ENCODE results near the gene UBALD1.

DNA sequence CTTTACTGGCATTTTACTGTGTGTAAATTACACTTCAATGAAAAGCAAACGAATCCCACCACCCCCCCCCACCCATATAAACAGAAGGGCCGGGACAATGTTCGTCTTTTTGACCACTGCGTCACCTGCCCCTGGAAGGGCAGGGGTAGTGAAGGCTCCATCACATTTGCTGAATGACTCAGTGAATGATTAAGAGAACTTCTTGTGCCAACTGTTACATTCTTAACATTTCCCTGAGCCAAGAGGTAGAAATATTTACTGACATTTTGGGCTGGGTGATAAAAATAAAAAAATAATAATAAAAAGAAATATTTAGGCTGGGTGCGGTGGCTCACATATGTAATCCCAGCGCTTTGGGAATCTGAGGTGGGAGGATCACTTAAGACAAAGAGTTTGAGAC, 34.4 kb downstream of the UBALD1 start:
- TF ChIP-seq, protein P1, sequence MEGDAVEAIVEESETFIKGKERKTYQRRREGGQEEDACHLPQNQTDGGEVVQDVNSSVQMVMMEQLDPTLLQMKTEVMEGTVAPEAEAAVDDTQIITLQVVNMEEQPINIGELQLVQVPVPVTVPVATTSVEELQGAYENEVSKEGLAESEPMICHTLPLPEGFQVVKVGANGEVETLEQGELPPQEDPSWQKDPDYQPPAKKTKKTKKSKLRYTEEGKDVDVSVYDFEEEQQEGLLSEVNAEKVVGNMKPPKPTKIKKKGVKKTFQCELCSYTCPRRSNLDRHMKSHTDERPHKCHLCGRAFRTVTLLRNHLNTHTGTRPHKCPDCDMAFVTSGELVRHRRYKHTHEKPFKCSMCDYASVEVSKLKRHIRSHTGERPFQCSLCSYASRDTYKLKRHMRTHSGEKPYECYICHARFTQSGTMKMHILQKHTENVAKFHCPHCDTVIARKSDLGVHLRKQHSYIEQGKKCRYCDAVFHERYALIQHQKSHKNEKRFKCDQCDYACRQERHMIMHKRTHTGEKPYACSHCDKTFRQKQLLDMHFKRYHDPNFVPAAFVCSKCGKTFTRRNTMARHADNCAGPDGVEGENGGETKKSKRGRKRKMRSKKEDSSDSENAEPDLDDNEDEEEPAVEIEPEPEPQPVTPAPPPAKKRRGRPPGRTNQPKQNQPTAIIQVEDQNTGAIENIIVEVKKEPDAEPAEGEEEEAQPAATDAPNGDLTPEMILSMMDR (IDR thresholded peaks at IDR 0.05; ENCODE audit: low read depth, low read length, poor library complexity, severe bottlenecking): no peak
- TF ChIP-seq EZH2phosphoT487 (IDR thresholded peaks at IDR 0.05; ENCODE audit: borderline replicate concordance, low read length): no peak
